Stimulated activated CD4-positive, alpha-beta T cell treated with anti-CD3 and anti-CD28 coated beads, Interleukin-1b, Interleukin-23, amount 100 ng/mL, for 48 hours (primary cell): Measurements from ENCODE around the gene SYT7.

Experiments used
- DNase-seq: peaks from one replicate; pipeline ENCODE4 v3.0.0-alpha.2; 2020

Gene SYT7

DNA sequence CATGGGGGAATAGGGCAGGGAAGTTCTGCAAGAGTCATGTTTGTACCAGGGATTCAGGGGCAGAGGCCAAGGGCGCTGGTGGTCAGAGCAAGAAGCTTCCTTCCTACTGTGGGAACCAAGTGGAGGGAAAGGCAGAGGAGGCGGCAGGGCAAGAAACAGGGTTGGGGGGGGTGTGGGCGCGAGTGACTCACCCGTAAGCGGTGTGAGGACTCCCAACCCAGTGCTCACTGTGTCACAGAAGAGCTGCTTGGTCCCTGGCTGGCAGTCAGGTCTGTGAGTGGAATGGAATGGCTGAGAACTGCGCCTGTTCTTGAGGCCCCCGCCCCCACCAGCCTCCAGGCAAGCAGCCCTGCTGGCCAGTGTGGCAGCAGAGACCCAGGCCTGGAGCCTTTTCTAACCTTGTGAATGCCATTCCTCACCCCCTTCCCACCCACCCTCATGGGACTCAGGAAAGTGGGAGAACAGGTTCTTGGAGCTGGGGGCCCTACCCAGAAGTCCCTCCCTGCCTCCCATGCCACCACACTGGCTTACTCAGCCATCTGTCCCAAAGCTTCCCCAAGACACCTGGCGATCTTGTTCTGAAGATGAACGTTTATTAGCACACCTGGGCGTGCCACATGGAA lies 67.6 kb downstream of the SYT7 start:
- DNase-seq: no peak

DNA sequence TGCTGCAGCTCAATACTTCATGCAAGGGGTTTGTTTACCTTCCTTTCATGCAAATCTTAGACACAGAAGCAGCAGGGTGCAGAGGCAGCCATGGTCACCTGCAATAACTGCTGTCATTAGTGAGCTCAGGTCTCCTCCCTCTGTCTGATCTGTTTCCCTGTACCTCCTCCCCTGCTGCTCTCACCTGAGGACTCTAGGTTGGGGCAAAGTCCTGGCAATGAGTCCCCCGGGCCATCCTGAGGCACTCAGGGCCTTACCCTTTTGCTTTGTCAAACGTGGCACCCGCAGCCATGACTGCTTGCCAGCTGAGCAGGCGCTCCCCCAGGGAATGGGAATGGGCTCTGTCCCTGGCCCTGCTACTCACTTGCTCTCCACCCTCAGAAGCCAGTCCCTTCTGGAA lies 68.4 kb downstream of the SYT7 start:
- no peak for DNase-seq

DNA sequence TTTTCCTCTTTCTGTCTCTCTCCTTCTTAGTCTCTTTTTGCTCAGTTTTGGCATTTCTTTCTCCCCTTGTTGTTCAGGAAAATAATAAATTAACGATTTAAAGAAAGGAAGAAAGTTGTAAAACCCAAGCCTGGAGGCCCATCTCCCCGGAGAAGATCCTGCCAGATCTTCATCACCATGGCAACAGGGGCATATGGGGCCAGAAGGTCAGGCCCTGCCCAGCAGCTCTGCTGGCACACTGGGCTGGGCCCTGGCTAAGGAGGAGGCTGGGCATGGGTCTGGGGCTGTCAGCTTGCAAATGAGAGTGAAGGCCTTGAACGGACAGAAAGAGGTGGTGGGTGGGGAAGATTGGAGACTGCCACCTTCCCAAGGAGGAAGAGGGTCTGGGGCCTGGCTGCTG lies 69.5 kb downstream of the SYT7 start:
- DNase-seq: no peak

DNA sequence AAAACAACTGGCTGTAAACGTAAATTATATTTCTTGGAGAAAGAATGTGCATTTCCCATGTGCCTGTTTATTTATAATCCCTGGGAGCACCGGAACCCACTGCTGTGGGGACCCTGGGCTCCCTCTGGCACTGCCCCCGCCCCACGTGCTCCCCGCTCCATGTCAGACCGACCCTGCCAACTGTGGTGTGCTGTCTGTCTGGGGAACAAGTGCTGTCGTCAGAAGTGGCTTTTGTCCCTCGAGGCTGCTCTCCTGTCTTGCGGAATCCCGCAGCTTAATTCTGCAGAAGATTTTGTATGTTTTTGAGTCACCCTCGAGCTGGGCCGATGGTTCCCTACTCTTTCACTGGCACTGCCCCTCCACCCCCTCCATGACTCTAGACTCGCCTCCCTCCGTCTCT lies 69.9 kb downstream of the SYT7 start:
- DNase-seq: no peak

DNA sequence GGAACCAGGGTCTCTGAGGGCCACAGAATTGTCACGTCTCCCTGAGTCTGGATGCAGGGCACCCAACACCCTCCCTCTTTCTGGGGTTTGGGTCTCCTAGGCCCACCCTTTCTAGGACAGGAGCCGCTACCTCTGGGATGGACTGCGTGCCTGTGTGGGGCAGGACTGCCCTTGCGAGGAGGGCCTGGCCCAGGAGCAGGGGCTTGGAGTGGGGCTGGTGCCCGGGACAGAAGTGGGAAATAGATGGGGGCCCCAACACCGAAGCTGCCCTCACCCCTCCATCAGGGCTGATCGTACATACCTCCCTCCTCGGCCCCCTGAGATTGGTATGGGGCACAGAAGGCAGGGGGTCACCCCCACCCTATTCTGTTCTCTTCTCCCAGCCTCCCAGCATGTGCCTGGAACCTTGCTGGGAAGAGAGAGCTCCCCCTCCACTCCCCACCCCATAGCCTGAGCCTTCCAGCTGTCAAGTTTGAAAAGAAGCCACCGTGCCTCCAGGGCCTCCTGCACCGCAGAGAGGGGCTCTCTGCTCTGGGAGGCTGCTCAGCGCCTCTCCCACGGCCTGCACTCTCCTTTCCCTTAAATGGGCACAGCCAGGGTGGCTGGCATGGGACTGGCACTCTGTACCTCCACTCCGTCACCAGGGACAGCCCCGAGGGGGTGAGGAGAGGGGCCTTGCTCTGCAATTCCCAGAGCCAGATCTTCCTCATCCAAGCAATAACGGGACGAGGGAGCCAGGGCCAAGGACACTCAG lies 70.5 kb downstream of the SYT7 start:
- DNase-seq: no peak

DNA sequence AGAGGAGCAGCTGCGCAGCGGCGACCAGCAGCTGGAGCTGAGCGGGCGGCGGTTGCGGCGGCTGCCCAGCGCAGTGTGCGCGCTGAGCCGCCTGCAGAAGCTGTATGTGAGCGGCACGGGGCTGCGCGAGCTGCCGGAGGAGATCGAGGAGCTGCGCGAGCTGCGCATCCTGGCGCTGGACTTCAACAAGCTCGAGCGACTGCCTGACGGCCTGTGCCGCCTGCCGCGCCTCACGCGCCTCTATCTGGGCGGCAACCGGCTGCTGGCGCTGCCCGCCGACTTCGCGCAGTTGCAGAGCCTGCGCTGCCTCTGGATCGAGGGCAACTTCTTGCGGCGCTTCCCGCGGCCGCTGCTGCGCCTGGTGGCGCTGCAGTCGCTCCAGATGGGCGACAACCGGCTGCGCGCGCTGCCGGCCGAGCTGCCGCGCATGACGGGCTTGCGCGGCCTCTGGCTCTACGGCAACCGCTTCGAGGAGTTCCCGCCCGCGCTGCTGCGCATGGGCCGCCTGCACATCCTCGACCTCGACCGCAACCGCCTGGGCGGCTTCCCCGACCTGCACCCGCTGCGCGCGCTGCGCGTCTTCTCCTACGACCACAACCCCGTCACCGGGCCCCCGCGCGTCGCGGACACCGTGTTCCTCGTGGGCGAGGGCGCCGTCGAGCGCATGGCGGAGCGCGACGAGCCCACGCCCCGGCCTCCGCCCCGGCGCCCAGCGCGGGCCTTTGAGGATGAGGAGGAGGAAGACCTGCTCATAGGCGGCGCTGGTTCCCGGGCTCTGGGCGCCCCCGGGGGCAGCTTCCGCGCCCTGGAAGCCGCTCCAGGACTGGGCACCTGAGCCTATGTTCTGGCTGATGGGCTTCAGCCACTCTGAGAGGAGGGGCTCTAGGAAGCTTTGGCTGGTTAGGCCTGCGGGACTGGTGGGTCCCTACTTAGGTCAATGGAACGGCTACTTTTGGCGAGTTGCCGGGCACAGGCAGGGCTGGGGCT lies 71.5 kb downstream of the SYT7 start:
- peak; percentile 79 for DNase-seq

DNA sequence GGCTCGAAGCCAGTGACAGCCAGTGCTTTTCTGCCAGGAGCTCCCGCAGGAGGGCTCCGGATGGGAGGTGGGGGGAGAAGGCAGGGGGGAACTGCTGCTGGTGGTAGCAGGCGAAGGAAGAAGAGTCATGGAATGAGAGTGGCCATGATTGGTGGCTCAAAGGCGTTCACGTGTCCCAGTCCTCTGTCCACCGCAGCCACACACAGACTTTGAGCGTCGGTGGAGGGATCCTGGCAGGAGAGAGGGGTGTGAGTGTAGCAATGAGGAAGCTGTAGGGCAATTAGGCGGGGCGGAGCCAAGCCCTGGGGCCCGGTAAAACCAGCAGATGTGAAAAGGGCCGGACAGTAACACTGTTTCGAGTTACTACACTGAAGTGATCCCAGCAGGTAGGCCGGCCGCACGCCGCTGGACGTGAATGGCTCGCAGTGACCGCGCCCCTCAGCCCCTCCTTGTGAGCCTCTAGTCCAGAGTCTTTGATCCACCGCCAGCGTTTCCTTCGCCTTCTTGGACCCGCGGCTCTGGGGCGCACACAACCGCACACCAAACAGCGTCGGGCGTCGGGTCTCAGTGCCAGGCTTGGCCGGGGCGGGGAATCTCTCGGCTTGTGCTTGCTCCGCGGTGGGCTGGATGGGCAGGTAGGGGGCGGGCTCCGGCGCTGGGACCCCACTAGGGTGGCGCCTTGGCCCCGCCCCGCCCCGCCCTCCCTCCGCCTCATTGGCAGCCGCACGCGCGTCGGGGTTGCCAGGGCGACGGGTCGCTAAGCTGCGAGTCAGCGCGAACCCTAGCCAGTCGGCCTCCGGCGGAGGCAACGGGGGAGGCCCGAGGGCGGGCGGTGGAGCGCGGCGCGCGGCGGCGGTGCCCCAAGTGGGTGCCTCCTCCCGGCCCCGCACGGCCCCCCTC lies 72.7 kb downstream of the SYT7 start, which contains the start of gene LRRC10B:
TSS of gene LRRC10B (plus strand) at position 788 of the 900 bp plus-strand sequence. CDS start 250 bp downstream, outside the sequence.
- peak; percentile 49 for DNase-seq

DNA sequence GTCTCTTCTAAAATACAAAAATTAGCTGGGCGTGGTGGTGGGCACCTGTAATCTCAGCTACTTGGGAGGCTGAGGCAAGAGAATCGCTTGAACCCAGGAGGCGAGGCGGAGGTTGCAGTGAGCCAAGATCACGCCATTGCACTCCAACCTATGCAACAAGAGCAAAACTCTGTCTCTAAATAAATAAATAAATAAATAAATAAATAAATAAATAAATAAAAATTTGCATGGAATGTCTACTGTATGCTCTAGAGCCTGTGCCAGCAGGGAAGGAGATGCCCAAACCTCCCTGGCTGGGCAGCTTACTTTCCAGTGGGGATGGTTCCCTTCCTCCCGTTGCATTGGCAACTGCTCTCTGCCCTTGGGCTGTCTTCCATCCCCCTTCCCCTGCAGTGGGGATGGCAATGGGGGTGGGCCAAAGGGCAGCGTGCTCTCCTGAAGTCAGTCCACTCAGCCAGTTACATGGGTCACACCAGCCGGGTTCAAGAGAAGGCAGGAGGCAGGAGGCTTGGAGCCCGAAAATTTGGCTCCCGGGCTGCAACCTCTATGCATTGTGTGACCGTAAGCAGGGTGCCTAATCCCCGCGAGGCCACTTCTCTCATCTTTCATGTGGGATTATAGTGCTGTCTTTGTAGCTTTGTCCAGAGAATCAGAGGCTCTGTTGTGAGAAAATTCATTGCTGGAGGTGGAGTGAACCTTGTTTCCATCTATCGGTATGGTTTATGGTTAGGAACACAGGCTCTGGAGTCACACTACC lies 73.7 kb downstream of the SYT7 start:
- no peak for DNase-seq

DNA sequence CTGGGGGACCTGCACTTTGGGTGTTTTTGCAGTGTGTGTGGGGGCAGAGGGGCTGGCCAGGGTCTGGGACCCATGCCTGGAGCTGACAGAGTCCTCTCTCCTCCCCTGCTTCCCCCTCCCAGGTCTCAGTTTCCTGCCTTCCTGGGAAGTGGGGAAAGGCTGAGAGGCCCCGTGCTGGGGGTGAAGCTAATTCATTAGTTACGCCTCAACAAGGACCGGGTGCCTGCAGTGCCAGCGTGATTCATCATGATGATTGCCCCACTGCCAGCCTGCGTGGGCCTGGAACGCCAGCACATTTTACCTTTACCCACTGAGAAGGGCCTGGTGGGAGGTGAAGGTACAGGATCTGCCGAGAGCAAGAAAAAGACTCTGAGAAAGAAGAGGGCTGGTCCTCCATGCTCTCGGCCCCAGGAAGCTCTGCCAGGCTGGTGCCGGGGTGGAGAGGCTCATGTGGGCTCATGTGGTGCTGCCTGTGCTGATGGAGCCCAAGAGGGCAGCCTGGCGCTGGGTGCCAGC lies 75.2 kb downstream of the SYT7 start:
- DNase-seq: no peak

DNA sequence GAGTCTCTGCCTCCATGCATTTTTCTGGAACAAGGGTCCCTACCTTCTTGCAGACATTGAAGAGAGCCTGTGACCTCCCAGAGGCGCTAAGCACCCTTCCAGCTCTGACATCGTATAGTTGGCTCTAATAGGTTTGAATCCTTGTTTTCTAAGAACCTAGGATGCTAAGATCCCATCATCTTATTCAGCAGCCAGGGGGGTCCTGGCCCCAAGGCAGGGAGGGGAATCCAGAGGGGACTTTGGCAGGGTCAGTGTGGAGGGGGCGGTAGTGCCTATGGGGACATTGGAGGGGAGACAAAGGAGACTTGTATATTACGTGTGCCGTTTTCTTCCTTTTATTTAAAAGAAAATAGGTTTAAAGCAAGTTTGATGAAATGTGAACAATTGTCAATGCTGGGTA lies 75.8 kb downstream of the SYT7 start:
- no peak for DNase-seq

DNA sequence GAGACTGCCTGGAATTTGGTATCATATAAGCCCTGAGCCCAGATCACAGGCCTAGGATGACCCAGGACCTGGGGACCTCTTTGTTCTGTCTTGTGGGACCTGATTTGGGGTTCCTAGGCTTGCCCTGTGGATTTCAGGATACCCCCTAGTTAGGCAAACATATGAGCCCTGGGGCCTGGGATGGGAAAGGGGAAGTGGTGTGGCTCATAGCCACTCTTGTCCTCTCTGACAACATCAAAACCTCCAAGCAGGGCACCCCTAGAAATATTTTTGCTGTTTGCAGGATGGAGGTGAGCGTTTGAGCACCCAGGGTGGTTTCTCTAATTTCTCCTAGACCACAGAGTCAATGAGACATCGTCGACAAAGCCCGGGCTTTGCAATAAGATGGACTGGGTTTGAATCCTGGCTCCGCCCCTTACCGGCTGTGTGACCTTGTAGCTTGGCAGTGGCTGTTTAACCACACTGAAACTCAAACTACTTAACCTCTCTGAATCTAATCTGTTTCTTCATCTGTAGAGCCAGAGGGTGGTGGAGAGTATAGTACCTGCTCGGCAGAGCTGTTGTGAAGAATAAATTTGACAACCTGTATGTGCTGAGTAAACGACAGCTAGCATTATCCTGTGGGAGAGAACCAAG lies 77.6 kb downstream of the SYT7 start:
- no peak for DNase-seq

DNA sequence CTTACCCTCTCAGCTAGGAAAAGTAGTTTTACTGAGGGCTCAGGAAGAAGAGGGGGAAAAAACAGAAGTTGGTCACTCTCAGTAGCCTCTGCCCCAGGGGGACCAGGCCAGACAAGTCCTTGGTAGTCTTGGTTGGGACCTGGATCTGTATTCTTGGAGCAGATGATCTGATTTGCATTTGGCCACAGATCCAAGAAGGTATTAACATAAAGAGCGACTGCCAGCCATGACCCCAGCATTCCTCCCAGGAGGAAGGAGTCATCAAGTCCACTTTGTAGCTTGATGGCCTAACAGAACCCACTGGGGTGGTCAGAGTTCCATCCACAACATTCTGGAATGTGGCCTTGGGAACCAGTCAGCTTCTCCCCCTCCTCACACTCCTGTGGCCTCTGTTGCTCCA lies 78.4 kb downstream of the SYT7 start:
- no peak for DNase-seq

DNA sequence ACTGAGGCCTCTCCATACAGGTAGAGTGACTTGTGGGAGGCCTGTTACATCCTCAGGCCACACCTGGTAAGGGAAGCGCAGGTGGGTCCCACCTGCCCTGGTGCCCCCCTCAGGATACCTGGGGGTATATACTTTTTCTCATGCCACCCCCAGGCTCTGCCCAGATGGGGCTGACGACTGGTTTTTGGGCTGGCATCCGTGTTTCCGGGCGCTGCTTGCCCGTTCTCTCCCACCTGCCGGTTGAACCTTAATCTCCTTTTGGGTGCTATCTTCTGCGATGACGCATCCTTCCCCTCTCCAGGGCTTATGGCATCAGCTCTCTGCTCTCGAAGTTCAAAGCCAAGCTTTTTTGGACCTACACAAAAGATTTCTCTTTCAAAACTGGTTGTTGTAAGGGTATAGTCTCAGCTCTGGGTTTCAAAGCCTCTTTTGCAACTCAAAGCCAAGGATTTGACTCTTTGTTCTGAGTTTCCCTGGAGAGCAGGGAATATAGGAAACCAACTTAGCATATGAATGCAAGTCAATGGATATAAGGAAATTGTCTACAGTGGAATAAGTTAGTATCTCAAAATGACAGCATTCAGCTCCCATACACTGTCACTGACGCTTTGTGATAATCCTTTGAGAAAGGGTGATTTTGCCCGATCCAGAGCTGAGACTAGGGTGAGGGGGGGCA lies 80.9 kb downstream of the SYT7 start:
- DNase-seq: no peak

DNA sequence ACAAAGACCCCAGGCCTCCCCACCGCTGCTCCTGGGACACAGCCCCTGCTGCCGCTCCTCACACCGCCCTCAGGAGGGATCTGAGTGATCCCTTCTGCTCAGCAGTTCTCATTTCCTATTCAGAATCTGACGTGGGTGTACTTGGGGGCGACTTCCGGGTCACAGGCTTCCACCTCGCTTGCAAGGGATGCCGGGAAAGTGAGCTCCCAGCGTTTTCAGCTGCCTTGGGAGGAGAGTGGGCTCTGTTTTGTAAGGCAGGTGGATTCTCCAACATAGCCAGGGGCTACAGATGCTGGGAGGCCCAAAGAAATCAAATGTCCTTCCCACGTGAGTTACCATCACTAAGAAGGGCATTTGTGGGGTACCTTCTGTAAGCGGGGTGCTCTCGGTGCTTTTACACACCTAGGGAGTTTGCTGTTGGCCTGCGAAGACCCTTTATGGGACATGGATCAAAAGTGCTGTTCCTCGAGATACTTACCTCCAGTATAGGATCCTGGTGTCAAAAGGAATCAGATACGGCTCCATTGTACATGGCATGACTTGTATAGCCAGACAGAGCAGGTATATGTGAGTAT lies 82.0 kb downstream of the SYT7 start:
- DNase-seq: no peak

DNA sequence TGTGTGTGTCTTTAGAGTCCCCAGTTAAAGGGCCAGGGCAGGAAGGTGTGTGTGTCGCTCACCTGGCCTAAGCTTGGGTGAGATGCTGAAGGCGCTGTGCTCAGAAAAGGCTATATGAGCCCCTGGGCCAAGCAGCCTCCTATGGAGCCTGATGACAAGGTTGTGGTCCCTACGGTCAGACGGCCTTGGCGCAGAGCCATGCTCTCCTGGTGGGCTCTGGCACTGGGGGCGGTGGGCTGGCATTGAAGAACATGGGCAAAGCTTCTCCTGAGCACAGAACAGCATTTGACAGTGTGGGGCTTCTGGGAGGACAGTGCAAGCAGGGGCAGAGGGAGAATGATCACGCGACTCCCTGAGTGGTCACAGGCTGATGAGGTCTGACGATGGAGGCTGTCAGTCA lies 83.0 kb downstream of the SYT7 start:
- DNase-seq: no peak

DNA sequence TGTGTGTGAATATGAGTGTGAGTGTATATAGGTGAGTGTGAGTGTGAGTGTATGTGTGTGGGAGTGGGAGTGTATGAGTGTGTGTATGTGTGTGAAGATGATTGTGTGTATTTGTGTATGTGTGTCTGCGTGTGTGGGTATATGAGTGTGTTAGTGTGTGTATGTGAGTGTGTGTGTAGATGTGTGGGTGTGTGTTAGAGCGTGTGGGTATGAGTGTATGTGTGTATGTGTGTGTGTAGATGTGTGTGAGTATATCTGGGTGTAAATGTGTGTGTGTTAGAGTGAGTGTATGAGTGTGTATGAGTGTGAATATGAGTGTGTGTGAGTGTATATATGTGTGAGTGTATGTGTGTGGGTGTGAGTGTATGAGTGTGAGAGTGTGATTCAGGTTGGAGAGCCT lies 83.4 kb downstream of the SYT7 start:
- no peak for DNase-seq

DNA sequence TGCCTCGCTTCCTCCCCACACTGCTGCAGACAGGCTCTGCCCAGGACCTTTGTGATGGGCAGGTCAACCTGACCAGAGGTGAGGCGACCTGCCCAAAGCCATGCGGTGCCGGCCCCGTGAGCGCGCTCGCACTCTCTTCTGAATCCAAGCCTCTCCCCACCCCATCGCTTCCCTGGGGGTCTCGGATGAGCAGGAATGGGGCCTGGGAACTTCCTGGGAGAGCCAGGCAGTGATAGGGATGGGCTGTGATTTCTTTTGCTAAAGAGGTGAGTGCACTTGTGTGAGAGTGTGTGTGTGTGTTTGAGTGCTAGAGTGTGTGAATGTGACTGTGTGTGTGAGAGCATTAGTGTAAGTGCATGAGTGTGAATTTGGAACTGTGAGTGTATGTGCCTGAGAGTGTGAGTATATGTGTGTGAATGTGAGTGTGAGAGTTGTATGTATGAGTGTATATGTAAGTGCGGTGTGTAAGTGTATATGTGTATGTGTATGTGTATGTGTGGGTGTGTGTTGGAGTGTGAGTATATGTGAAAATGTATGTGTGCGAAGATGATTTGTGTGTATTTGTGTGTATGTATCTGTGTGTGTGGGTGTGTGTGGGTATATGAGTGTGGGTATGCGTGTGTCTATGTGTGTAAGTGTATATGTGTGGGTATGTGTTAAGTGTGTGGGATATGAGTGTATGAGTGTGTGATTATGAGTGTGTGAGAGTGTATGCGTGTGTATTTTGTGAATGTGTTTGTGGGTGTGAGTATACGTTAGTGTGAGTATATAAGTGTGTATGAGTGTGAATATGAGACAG lies 84.1 kb downstream of the SYT7 start:
- no peak for DNase-seq

DNA sequence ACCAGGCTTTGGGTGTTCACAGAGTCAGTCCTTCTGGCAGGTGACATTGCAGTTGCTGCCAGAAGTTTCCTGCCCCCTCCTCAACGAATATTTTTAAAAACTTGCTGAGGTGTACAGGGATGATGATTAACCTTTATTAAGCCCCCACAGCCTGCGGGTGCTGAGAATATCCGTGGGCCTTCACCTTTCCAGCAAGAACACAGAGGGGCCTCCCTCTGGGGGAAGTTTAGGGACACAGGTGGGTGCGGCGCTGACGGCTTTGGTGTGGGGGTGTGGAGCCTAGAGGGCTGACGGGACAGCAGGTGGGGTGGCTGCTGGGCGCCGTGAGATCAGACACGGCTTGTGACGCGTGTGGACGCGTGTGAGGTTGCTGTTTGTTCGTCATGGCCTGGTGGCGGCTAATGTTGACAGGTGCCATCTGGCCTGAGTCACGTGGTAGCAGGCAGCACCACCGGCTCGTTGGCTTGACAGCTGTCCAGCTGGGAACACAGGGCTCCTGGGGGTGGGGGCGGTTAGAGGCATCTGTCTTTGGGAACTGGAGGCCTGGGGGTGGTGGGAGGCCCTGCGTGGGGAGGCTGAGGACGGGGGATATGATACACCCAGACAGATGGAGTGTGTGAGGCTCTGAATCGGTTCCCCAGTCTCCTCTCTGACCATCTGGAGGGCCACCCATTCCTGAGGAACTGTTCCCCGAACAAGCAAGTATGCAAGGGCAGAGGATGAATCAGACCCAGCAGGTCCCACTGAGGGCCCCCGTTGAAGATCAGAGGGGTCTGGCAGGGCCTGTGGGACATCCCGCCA lies 84.9 kb downstream of the SYT7 start:
- no peak for DNase-seq
